Right renal cortex interstitium (tissue), 3 donors: ENCODE data around the gene SCGB1C2. TPM values are rescaled to one million over a fixed set of nuclear protein-coding genes. Genes with fewer than 3 reads are reported as not detected.
"Not testable (repeated sequence)": the region's sequence is repeated elsewhere in the genome, so short reads cannot be mapped to it uniquely, and the experiment has no call there.

ENCODE experiments used
- DNase-seq, 3 donors: peaks; one replicate each; pipeline ENCODE4 v3.0.0-alpha.2; 2013; ENCODE audit warnings: low read depth in 3 of 3, low spot score in 2 of 3
- polyA plus RNA-seq, 3 donors: library from polyadenylated mRNA; unstranded; fragments of 120-200 nt; gene quantifications; one replicate each; pipeline ENCODE4 v1.2.1, GENCODE V29; 2013; ENCODE audit not compliant: insufficient read length in 3 of 3

The SCGB1C2 gene
- polyA plus RNA-seq, 3 donors: 0.79 to 1.9 (median 1.6) TPM

DNA sequence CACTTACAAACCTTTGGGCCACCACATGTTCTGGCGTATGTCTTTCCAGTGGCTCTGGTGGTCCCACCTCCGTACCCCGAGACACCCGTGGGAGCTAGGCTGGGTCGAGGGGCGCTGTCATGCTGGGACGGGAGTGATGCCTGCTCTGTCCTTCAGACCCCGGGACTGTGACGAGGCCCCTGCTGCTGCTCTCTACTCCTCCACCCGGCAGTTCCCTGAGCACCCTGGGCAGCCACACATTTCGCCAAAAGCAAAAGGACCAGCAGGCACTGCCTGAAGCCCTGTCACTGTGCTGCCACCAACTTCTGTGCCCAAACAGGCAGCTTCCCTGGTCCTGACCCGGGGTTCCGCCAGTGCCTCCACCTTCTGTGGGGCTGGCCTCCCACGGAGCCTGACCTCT, 28.6 kb downstream of the SCGB1C2 start:
- DNase-seq: no peak

DNA sequence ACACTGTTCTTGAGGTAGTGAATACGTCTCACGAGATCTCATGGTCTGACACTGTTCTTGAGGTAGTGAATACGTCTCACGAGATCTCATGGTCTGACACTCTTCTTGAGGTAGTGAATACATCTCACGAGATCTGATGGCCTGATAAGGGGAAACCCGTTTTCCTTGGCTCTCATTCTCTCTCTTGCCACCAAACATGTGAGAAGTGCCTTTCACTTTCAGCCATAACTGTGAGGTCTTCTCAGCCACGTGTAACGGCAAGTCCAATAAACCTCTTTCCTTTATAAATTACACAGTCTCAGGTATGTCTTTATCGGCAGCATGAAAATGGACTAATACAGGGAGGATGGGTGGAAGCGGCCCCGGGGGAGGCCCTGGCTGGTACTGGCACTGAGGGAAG, 31.2 kb downstream of the SCGB1C2 start:
- DNase-seq: not testable (repeated sequence)

DNA sequence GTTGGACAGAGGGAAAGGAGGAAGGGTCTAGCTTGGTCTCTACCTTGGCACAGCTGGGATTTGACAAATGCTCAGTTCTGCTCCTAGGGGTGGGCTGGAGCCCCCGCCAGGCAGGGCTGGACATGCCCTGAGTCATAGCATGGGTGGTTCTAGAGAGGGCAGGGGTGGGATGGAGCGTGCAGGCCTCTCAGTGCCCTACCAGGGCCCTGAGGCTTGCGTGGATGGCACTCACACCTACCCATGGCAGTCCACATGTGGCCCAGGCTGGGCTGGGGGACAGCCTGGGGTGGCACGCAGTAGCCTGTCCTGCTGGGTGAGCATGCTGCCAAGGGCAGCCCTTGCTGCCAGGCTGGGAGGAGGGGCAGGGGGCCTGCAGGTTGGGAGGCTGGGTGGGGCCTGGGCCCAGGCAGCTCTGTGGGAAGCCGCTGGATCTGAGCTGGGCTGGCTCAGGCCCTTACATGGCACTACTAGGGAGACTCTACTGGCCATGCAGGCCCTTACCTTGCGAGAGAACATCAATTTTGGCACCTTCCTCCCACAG, 32.8 kb downstream of the SCGB1C2 start:
- no peak for DNase-seq

DNA sequence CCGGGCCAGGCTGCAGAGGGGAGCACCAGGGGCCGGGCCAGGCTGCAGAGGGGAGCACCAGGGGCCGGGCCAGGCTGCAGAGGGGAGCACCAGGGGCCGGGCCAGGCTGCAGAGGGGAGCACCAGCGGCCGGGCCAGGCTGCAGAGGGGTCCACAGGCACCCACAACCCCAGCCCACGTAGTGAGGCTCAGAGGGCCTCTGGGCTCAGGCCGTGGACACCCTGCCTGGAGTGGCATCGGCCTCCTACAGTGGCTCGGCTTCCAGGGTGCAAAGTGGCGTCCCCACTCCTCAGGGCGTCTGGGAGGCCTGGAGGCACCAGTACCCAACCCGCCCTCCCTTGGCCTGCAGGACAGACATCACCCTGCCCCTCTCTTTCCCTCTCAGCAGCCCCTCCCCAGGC, 34.5 kb downstream of the SCGB1C2 start:
- DNase-seq: no peak

DNA sequence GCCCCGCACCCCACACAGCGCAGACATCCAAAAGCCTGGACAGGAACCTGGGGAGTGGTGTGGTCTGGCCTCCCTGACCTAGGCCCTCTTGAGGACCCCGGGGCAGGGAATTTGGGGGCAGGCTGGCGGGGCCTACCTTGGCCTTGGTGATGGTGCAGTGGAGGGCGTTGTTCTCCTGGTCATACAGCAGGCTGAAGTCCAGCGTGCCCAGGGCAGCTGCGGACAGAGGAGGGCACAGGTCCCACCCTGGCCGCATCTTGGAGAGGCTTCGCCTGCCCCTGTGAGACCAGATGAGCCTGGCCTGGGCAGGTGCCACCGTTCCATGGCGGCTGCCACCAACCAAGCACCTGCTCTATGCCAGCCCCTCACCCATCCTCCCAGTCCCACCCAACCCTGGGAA, 35.0 kb downstream of the SCGB1C2 start:
- DNase-seq: no peak

DNA sequence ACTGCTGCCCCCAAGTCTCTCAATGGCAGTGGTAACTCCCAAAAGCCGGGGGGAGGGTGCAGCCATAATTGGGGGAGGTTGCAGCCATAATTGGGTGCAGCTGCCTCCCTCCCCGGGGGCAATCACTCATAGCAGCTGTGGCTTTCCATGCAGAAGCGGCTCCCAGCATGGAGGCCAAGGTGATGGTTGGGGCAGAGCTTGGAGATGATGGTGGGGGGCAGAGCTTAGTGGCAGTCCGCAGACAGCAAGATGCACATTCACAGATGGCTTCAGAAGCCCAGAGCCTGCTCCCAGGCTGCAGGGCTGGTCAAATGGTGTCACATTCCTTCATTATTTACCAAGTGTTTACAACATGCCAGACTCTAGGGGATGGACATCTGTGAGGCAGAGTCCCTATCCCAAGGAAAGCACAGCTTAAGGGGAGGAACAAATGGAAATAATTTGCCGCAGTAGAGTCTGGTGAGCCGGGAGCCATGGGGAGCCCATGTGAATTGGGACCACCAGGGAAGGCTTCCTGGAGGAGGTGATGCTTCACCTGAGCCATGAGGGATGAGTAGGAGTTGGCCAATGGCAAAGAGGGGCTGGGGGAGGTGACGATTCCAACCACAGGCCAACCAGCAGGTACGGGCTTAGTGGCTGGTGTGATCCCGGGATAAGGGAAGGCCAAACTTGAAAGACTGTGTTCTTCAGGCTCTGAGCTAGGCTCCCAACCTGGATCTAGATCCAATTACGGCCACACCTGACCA, 36.0 kb downstream of the SCGB1C2 start:
- DNase-seq: no peak

DNA sequence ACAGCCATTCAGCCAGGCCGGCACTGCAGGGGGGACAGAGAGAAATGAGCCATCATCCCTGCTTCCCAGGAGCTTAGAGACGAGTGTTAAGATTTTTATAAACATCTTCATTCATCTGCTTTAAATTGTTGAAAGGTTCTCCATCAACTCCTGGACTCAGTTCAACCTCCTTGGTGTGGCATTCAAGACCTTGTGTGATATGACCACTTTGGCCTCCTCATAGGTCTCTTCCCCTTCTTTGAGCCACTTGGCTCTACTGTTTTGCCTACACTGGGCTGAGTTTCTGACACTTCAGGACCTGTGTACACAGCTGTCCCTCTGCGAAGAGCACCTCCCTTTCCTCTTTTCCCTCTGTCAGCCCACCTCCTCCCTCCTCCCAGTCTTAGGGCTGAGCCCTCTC, 39.8 kb downstream of the SCGB1C2 start:
- DNase-seq: no peak

DNA sequence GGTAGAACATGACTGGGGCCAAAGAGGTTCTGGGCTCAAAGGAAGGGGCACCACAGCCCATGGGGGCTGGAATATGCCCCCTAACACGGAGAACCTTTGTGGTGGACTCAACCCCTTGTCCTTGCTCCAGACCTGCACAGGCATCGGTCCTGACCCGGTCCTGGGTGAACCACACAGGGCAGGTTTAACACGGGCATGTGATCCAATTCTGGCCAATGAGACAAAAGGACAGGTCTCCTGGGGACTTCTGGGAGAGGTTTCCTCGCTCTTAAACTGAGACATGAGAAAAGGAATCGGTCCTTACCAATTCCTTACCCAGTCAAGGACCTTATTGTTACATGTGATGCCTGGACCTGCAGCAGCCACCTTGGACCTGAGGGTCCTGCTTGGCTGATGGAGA, 40.4 kb downstream of the SCGB1C2 start:
- no peak for DNase-seq

DNA sequence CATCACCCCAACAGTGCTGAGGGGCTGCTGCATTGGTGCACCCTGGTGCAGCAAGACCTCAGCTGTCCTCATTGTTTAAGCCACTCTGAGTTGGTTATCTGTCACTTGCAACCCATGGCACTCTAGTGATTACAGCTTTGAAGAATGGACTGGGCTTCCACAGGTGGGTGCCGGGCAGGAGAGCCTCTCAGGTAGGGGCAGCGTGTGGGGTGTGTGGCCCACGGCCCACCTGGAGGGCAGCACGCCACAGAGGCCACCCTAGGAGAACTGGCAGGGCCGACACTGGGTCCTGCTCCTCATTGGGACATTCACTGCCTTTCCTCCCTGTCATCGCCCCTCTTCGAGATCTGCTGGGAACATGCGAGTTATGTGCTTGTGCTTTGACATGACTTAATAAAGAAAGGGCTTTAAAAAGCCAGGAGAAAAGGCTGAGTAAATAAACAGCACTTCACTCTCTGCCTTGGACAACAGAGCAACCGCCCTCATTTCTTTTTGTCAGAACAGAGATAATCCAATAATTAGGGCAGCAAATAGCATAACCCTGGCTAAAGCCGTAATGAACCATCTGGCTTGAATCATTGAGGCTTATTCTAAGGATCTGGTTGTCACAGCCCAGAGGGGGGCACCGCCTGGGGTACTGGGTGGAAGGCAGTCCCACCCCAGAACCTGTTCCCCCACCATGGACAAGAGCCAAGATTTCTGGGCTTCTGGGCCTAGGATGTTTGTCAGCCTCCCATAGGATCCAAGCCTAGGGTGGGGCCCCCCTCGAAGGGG, 41.1 kb downstream of the SCGB1C2 start:
- no peak for DNase-seq

DNA sequence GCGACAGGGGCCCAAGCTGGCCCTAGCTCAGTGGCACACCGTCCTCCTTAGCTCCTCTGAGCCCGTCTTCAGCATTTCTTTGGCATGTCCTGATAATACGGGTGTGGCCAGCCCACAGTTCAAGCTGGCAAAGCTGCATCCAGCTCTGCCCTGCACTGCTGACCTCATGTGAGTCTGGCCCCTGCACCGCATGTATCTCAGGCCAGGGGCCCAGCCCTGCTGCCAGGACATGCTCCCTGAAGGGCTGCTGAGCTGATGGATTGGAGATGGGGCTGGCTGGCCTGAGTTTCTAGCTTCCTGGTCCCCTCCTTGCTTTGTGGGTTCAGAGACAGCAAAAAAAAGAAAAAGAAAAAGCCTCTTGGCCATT, 41.7 kb downstream of the SCGB1C2 start:
- DNase-seq: no peak

DNA sequence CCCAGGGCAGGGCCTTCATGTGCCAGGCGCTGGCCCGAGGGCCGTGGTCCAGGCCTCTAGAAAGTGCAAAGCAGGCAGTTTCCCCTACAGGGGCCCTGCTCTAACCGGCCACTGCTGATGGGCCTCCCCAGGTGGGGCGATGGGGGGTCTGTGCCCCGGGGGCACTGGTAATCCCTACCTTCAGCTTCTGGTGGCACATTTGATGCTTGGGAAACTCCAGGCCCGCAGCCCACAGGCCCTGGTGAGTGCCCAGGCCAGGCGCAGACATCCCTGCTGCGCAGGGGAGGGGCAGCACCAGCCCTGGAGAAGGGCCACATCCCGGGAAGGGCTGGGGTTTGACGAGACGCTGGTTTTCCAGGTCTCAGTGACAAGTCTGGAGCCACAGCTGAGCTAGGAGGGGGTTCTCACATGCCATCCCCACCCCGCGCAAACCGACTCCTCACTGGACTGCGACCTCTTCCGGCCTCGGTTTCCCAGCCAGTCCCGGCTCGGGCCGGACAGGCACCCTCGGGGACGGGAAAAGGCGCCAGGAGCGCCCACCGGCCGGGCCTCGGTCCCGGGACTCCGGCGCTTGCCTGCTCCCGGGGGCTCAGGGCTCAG, 42.5 kb downstream of the SCGB1C2 start:
- DNase-seq: no peak

DNA sequence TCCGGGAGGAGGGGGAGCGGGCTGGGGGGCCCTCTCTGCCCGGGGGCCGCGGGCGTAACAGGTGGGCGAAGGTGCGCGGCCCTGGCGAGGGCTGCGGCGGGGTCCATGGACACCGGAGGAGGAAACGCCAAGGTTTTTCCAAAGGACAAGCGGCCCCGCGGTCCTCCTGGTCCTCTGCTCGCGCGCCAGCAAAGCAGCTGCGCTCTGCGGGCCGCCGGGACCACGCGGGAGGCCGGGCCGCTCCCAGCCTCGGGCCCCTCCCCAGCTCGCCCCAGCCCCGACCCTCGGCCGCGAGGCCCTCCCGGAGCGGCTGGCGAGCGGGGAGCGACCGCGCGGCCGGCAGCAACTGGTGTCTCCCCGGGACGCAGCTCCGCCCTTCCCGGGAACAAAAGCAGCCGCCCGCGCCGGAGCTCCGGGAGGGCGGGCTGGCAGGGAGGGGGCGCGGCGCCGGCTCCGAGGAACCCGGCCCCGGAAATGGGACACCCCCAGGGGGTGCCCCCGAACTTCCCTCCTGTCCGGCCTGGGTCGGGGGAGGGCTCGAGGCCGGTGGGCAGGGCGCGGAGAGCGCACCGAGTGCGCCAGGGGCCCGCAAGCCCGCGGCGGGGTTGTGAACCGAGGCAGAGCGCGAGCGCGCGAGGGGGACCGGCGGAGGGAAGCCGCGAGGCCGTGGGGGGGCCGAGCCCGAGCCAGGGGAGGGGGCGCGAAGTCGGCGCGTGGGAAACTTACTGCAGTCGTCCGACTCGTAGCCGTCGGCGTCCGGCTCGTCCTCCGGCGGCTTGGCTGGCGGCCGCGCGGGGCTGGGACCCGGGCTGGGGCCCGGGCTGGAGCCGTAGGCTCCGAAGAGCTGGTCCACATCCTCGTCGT, 43.2 kb downstream of the SCGB1C2 start:
- DNase-seq: no peak

DNA sequence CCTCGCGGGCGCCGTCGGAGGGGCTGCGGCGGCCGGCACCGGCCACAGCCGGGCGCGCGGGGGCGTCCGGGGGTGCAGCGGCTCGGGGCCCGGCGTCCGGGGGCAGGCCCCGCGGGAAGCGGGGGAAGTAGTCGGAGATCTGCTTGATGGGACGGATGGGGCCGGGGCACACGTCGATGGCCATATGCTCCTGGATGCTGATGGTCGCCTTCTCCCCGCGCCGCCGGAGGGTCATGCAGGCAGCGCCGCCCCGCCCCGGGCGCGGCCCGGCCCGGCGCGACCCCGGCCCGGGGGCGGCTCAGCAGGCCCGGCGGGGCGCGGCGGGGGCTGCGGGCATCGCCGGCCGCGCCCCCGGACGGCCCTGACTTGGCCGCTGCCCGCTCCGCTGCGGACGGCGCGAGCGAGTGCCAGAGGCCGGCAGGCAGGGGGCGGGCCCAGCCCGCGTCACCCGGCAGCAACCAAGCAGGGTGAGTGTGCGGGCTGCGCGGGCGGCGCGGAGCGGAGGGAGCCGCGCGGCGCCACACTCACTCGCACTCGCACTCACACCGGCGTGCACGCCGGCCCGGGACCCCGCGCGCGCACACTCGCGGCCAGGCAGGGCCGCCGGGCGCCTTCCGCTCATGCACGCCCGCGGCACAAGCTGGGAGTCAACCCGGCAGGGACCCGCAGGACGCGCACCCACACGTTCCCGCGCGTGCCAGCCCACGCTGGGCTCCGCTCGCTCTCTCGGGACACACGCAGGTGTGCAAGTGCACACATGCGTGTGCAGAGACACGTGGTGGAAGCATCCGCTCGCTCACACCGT, 44.1 kb downstream of the SCGB1C2 start, which contains the start of gene DOC2B:
DOC2B (minus strand) TSS at position 406 of the 805 bp plus-strand sequence; CDS start at position 235, 171 bp downstream.
- DNase-seq: no peak

DNA sequence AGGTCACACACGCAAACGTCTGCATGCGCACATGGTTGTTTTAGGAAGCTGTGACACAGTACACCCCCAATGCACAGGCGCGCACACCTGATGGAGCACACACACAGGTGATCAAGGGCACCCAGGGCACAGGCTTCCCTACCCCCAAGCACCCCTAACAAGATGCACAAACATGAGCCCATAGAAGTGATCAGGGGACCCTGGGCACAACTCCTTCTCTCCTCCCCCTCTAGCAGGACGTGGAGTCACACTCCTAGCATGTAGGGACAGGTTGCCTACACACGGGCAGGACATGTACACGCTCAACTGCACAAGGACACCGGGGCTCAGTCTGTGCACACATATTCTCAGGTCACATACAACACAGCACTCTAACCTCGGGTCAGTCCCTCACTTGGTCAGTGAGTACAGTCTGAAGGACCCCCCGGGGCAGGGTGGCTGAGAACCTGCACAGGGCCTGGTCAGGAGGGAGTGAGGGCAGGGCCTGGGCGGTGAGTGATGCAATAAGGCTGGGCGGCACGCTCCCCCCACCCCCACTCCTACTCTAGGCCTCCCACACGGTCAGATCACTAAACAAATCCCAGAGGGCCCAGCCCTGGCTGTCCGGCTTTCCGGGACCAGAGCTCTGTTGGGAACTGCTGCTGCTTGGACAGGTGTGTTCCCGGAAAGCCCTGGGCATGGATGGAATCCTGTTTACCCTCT, 44.8 kb downstream of the SCGB1C2 start:
- no peak for DNase-seq

DNA sequence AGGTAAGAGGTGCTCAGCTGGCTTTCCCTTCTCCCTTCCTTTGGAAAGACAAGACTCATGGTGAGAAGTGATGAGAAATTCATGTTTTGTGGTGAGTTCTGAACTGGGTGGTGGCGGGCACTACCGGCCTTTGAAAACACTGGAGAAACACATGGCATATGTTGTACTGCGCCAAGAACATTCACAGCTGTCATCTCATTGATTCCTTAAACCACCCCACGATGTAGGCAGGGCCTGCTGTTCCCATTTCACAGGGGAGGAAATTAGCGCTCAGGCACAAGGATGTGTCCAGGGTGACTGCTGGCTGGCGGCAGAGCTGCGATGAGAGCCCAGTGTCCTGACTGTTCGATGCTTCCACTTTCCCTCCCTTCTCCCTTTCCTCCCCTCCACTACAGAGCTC, 45.7 kb downstream of the SCGB1C2 start:
- no peak for DNase-seq

DNA sequence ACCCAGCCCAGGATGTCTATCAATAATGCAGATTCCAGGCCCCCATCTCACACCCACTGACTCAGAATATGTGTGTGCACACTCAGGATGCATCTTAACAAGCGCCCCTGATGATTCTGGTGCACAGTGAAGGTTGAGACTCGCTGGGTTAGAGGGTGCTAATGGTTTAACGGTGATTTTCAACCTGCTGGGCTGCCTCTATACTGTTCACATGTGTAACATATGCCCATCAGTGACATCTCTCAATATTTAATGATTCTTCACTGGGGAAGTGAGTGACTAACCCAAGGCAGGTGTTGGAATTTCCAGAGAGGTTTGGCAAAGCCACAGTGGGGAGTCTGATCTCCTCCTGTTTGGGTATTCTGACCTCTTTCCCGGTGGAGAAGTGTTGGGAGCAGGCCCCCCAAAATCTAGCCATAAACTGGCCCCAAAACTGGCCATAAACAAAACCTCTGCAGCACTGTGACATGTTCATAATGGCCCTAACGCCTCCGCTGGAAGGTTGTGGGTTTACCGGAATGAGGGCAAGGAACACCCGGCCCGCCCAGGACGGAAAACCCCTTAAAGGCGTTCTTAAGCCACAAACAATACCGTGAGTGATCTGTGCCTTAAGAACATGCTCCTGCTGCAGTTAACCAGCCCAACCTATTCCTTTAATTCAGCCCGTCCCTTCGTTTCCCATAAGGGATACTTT, 48.2 kb downstream of the SCGB1C2 start:
- no peak for DNase-seq

DNA sequence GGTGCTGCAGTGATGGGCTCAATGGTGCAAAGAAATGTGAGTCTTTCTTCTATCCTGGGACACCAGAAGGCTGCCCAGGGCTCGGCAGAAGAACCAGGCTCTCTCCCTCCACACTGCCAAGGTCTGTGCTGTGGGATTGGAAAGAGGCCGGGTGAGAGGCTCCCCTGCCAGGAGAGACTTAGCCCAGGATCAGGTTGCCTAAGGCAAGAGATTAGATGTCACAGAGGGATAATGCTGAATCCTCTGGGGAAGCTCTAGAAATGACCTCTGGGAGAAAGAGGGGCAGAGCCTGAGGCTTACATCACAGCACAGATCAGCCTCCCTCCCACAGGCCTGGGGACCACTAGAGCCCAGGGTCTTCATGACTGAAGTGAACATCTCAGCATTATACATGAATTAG, 49.8 kb downstream of the SCGB1C2 start:
- DNase-seq: no peak
